ENCODE results near the gene SPATA31A5.
"Not testable (repeated sequence)": the region's sequence is repeated elsewhere in the genome, so short reads cannot be mapped to it uniquely, and the experiment has no call there.

The SPATA31A5 gene

DNA sequence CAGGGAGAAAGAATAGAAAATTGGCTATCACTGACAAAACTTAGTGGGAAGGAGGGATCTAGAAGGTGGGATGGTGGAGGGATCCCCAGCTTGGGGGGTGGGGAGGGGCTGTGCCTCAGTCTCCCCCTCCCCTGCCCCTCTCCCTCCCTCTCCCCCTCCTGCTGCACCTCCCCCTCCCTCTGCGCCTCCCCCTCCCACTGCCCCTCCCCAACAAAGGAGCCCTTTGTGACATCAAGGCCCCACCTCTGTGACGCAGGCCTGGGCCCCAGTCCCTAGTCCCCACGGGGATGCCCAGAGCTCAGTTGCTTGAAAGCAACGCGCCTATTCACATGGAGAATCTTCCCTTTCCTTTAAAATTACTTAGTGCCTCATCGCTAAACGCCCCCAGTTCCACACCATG is at the start of gene SPATA31A5:
SPATA31A5 (plus strand) TSS at position 301 of the 400 bp plus-strand sequence; CDS start at position 330, 29 bp downstream.
- DNase-seq, result not testable (repeated sequence)

DNA sequence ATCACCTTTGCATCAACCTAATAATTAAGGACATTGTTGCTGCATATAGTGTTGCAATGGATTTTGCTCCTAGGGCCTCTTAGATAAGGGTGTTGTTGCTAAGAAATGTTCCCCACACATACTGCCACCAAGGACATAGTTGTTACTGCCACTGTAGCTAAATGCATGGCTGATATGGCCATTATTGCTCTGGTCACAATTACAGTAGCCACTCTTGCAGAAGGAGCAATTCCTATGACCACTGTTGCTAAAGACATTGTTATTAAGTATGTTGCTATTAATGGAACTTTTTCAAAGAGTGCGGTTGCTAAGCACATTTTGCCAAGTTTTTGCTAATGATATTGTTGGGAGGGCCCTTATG is 48.8 kb downstream of the SPATA31A5 start:
- DNase-seq, result not testable (repeated sequence)

- DNase-seq, result not testable (repeated sequence)
These were observed 52.2 kb downstream of the SPATA31A5 start for GRCh38 chr9:60966382-60966781.
